Frontal cortex (tissue), 4 donors: ENCODE results near the gene THSD1. TPM values are rescaled to one million over a fixed set of nuclear protein-coding genes. Genes with fewer than 3 reads are reported as not detected.
"Not testable (repeated sequence)": the region's sequence is repeated elsewhere in the genome, so short reads cannot be mapped to it uniquely, and the experiment has no call there.

ENCODE experiments used
- DNase-seq, 2 donors: peaks; one replicate each; pipeline ENCODE4 v3.0.0; 2012; ENCODE audit warnings: low spot score in 2 of 2
- FAIRE-seq: peaks from 2 replicates; lab custom pipeline; 2012; peaks lifted over from hg19 to GRCh38; lab: Jason Lieb, UNC
- small RNA-seq: library from RNA; depleted of rRNA; stranded (forward); fragments of <200 nt; gene quantifications from one replicate; pipeline ENCODE3, GENCODE V24; 2014
- total RNA-seq: library from RNA; depleted of rRNA; stranded (reverse); fragments of >200 nt; gene quantifications from one replicate; pipeline ENCODE4 v1.2.3, GENCODE V29; 2014
- donor health status: control.
- donor health status: control.
- donor health status: control.

THSD1 gene
- total RNA-seq, 1 donor from 2014 or later: 12.2 TPM

DNA sequence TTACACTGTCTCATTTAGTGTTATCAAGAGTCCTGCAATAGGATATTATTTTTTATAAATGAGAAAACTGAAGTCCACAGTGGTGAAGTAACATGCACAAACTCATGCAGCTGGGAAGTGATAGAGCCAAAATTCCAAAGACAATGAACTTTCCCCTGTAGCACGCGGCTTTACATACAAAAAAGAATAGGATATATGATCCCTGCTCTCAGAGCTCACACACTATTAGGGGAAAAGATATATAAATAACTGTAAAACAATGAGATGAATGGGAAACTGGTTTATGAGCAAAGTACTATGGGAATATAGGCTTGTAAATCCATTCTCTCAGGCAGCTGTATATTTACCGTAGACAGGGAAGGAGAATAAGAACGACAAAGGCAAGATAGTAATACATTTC is 39.7 kb downstream of the THSD1 start:
- no peak for FAIRE-seq

DNA sequence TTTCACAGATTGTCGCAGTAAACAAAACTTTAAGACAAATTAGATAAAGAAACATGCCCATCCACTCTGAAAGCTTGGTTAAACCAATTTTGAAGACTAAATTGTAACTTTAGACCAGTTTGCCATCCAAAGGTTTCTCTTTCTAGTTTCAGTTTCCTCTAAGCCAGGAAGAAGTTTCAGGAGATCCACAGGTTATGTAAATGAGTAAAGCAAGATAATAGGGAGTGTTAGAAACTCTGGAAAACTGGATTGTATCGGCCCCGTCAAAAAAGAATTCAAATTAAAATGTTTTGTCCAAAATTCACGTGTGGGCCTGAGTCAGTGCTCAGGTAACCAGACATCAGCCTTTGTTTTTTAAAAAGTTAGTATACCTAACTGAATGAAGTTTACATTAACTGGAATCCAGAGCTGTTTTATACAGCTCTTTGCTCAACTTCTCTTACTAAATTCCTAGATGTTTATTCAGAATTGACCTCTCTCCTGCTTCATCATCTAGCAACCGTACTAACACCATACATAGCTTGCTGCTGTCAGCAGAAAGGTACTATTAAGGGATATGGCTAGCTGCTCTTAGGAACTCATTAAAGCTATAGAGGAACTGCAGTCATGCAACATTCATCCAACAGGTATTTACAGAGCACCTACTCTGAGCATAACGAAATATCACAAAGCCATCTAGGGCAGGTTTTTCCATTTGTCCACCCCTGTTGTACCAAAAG is 43.6 kb downstream of the THSD1 start:
- not testable (repeated sequence) for FAIRE-seq, DNase-seq

More for the DNA sequence above, 39.7 kb downstream of the THSD1 start:
- DNase-seq: no peak

DNA sequence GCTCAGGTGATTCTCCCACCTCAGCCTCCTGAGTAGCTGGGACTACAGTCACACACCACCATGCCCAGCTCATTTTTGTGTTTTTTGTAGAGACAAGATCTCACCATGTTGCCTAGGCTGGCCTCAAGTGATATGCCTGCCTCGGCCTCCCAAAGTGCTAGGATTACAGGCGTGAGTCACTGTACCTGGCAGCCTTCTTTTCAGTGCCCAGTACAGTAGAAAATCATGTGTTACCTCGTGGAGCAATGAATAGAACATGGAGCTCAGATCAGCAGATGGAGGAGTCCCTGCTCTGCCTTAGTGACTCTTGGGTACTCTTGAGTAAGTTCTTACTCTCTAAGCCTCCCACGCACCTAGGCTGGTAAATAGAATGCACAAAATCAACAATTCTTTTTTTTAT is 44.7 kb downstream of the THSD1 start:
- DNase-seq (no peak), FAIRE-seq (no peak)

DNA sequence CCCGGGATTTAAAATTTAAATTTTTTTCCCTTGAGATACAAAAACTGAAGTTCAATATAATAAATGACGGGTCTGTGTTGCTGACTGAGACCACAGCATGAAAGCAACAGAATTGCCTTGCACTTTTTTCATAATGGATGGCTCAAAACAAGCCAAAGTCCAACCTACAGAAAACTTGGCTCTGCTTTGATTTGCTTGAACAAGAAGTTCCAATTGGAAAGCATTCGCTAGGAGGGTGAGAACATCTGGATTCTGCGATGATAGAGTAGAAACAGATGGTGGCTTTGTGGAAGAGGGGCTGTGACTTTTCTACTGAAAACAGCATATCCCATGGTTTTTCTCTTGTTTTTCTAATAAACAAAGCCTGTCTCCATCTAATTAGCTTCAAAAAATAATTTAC is 46.4 kb downstream of the THSD1 start:
- FAIRE-seq (no peak), DNase-seq (no peak)

GRCh38 chr13:52356327-52356726 is 49.6 kb downstream of the THSD1 start:
- no peak for FAIRE-seq
- DNase-seq: no peak

DNA sequence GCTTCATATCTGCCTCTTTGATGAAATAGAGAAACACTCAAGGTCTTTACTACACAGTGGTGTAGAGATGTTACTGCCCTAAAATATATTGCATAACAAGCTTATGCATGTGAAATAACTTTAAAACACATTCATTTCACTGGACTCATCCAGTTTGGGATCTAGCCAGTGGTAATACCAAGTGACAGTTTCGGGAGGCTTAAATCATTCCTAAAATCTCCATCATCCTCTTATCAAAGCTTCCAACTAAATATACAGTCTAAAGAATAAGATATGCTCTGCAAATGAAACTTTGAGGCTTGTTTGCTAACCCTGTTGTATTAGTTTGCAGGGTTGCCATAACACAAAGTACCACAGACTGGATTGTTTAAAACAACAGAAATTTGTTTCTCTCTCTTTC is 52.8 kb downstream of the THSD1 start:
- FAIRE-seq (no peak), DNase-seq (no peak)

GRCh38 chr13:52348983-52349780 is 56.8 kb downstream of the THSD1 start:
- DNase-seq (no peak), FAIRE-seq (no peak)

DNA sequence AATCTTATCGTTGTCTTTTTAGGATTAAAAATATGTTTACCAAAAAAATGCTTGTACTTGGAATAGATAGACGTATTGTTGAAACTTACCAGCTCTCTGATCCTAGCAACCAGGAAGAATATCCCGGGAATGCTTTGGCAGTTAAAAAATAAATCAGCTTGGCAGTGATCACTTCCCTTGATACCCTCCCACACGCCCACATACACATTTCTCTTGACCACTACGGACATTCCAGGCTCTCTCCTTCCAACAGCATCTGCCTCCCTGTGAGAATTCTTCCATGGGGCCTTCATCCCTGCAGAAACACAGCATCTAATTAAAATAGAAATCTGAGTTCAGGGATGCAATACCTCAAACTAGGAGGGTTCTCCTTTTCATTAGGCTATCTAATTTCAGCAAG is 57.9 kb downstream of the THSD1 start:
- DNase-seq (no peak), FAIRE-seq (no peak)

GRCh38 chr13:52345631-52346251 is 60.2 kb downstream of the THSD1 start:
- FAIRE-seq: no peak

DNA sequence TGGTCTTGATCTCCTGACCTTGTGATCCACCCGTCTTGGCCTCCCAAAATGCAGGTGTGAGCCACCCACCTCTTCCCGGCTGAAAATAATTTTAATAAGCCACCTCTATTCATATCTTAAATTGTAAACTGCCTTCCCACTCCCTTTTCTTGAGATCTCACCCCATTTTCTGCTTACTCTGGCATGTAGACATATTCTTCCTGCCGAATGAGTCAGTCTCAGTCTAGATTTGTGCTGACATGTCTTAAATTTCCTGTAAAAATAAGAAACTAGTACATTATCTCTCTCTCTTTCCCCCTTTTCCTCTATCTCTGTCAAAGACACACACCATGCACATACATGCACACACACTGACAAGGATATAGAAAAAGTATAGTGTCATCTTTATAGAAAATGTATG is 60.9 kb downstream of the THSD1 start:
- no peak for DNase-seq

More at GRCh38 chr13:52345631-52346251, 60.2 kb downstream of the THSD1 start:
- DNase-seq: no peak

GRCh38 chr13:52344108-52344507 is 61.9 kb downstream of the THSD1 start:
- DNase-seq (no peak), FAIRE-seq (no peak)

More for the DNA sequence above, 60.9 kb downstream of the THSD1 start:
- FAIRE-seq: no peak

DNA sequence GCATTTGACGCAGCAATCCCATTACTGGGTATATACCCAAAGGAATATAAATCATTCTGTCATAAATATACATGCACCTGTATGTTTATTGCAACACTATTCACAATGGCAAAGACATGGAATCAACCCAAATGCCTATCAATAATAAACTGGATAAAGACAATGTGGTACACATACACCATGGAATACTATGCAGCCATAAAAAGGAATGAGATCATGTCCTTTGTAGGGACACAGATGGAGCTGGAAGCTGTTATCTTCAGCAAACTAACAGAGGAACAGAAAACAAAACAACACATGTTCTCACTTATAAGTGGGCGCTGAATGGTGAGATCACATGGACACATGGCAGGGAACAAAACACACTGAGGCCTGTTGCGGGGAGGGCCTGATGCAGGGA is 63.8 kb downstream of the THSD1 start:
- not testable (repeated sequence) for DNase-seq, FAIRE-seq

- not testable (repeated sequence) for DNase-seq, FAIRE-seq
Measured at GRCh38 chr13:52337828-52338455, 68.0 kb downstream of the THSD1 start.

DNA sequence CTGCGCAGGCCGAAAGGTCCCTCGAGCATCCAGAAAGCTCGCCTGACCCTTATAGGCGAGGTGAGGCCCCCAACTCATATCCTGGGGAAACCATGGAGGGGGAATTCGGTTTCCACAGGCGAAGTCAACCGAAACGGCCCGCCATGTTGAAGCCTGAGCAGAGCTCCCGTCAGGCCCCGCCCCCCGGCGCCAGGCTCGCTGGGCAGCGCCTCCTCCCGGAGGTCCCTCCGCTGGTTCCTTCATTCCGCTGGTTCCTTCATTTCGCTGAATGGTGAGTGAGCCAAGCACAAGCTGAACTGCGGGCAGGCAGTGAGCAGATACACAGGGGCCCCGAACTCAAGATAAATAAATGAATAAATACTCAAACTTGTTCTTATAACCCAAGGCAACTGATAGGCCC is 71.9 kb downstream of the THSD1 start:
- FAIRE-seq: not testable (repeated sequence)

DNA sequence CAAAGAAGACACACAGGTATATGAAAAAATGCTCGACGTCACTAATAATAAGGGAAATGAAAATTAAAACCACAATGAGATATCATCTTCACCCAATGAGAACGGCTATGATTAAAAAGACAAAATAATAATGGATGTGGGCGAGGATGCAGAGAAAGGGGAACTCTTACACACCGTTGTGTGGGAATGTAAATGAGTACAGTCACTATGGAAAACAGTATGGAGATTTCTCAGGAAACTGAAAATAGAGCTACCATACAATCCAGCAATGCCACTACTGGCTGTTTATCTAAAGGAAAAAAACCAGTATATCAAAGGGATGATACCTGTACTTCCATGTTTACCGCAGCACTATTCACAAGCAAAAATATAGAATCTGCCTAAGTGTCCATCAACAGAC is 74.1 kb downstream of the THSD1 start:
- not testable (repeated sequence) for DNase-seq, FAIRE-seq

More for the DNA sequence above, 71.9 kb downstream of the THSD1 start:
- DNase-seq: not testable (repeated sequence)

Small RNA genes within 50 kb of the gene (small RNA-seq; reads per million reads assigned to genes)
- not detected for gene RNY4P24

Other genes starting within 250 kb of the THSD1 start
- gene NEK3, start 246.6 kb downstream of the THSD1 start, total RNA-seq: 8.6 TPM
- 51.4 TPM for gene VPS36, start 44.5 kb upstream of the THSD1 start, total RNA-seq
- gene CKAP2, start 49.3 kb upstream of the THSD1 start, total RNA-seq: 20.8 TPM
- gene HNRNPA1L2, start 236.3 kb upstream of the THSD1 start, total RNA-seq: 9.4 TPM
- 62.4 TPM for gene SUGT1, start 246.7 kb upstream of the THSD1 start, total RNA-seq